ENCODE results near the gene RAB31.
"Not testable (repeated sequence)": the region's sequence is repeated elsewhere in the genome, so short reads cannot be mapped to it uniquely, and the experiment has no call there.

RAB31 gene

DNA sequence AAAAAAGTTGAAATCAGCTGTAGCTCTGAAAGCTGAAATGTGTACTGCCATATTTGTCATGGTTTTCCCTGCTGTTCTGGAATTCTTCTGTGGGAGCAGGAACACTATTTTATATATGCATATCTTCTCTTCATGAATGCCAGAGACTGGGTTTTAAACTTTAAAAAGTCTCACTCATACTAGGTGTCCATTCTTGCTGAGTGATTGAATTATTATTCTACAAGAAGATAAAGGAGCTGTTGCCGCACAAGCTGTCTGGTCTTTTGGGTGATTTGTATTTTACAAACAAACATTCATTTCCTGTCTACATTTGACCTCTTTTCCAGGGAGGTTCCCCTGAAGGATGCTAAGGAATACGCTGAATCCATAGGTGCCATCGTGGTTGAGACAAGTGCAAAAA is 137.2 kb downstream of the RAB31 start:
- FAIRE-seq: no peak

DNA sequence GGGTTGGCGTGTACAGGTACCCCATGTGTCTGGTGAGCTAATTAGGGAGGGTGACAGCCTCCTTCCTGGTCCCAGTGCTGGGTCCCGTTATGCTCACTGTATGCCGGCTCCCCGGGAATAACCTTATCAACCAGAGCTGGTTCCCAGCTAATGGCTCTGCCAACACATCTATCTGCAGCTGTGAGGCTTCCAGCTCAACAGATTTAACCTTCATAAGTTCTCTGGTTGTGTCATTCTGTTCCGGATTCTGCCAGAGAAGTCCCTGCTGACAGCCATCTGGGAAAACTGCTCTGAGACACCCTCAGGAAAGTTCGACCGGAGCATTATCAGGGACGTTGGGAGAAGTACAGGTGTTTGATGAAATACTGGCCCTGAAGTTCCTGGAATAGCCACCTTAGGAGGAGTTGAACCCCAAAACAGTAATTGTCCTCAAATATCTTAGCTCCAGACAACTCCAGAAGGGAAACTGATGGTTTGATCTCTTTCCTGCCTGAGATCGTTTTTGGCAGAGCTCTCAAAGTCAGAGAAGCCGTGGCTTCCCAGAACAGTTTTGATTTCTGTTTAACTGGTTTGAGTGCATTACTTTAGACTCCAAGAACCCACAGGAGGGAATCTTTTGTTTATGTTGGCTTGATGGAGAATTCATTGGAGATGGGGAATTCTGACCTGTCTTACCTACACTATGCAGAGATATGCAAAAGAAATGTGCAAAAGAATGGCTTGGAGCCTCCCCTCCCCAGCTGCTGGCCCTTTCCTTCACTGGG is 138.2 kb downstream of the RAB31 start:
- FAIRE-seq: no peak

DNA sequence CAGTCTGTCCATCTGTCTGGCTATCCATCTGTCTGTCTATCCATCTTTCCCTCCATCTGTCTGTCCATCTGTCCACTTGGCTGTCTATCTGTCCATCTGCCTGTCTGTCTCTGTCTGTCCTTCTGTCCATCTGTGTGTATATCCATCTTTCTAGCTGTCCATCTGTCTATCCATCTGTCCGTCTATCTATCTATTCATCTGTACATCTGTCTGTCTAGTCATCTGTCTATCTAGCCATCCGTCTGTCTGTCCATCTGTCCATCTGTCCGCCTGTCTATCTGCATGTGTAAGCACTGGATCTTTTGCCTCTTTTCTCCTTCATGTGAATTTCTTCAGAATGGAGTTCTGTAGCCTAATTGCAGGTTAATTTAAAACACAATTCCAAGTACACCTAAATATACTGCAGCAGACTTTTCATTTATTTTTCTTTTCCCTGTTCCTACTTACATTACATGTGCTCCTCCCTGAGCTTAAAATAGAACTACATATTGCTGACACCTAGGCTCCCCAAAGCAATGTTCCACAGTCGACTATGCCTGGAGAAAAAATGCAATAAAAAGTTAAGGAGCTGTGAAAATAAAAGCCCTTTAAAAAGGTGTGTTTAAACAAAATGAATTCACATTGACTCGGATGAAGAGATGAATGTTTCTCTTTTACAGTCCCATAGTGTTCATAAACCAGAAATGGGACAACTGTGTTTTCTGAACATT is 140.2 kb downstream of the RAB31 start:
- no peak for FAIRE-seq

DNA sequence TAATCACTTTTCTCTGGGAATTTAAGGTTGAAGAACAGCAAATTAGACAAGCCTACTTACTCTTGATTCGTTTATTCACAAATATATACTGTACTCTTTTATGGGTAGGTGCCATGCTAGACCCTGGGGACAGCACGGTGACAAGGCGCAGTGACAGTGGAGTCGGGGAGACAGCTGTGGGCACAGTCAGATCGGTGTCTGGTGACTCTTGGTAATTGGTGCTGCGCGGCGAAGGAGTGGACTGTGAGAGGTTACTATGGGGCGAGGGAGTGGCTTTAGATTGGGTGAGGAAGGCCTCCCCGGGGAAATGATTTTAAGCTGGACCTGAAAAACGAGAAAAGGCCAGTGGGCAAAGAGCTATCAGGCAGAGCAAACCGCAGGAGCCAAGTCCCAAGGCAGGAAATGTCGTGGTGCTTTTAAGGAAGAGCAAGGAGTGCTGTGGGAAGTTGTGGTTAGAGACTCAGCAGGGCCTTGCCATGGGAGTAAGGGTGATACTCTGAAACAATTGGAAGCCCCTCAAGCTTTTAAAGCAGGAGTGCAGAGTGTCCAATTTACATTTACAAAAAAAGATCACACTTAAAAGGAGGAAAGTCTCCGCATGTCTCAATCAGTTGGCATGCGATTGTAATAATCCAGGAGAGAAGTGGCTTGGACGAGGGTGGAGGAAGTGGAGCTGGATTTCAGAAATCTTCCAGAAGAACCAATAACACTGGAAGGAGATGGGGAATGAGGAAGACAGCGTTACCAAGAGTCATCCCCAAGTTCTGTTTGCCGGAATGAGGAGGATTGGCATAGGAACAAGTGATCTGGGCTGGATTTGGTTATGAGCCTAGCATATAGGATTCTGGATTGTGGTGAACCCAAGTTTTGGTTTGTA is 141.5 kb downstream of the RAB31 start:
- FAIRE-seq: no peak

DNA sequence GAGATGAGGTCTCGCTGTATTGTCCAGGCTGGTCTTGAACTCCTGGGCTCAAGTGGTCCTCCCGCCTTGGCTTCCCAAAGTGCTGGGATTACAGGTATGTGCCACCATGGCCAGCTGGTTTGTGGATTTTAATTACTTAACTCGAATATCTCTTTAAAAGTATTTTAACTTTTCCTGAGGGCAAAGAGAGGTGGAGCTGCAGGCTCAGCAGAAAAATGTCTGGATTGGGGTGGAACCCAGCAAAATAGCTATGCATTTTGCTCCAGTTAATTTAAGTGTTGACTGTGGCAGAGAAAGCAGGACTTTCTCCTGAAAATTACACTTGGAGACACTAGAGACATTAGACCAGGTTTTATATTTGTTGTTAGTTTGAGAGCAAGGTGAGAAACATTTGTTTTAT is 142.2 kb downstream of the RAB31 start:
- FAIRE-seq: no peak

DNA sequence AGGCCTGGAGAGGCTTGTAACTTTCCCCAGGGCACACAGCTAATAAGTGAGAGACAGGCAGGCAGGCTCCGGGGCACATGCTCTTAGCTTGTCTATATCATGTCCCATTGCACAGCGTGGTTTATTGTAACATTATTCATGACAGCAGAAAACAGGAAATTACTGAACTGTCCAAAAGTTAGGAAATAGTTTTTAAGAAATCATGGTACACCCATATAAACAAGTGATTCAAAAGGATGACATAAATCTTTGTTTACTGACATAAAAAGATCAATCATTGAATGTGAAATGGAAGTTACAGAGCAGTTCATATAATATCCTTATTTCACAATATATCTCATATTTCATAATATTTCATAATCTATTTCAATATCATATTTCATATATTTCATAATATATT is 143.4 kb downstream of the RAB31 start:
- no peak for FAIRE-seq

DNA sequence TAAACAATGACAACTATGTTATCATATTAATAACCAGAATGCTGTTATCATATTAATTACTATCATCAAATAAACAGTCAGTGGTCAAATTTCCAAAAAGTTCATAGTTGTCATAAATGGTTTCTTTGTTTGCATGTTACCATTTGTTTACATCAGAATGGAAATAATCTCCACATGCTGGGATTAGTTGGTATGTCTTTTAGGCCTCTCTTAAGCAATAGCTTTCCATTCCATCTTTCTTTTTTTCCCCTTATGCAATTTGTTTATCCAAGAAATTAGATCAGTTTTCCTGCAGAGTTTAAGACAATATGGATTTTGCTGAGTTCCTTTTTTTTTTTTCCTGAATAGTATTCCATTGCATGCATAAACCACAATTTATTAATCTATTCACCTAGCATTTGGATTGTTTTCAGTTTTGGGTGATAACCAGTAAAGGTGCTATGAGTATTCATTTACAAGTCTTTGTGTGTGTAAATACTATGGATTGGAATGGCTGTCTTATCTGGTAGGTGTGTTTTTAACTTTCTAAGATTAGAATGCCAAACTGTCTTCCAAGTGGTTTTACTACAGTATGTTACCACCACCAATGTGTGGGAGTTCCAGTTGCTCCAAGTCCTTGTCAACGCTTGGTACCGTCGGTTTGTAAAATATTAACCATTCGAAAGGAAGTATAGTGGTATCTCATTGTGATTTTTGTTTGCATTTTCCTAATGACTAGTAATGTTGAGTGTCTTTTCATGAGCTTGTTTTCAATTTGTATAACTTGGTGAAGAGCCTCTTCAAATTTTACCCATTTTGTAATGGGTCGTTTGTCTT is 144.4 kb downstream of the RAB31 start:
- FAIRE-seq: peak; percentile 4

DNA sequence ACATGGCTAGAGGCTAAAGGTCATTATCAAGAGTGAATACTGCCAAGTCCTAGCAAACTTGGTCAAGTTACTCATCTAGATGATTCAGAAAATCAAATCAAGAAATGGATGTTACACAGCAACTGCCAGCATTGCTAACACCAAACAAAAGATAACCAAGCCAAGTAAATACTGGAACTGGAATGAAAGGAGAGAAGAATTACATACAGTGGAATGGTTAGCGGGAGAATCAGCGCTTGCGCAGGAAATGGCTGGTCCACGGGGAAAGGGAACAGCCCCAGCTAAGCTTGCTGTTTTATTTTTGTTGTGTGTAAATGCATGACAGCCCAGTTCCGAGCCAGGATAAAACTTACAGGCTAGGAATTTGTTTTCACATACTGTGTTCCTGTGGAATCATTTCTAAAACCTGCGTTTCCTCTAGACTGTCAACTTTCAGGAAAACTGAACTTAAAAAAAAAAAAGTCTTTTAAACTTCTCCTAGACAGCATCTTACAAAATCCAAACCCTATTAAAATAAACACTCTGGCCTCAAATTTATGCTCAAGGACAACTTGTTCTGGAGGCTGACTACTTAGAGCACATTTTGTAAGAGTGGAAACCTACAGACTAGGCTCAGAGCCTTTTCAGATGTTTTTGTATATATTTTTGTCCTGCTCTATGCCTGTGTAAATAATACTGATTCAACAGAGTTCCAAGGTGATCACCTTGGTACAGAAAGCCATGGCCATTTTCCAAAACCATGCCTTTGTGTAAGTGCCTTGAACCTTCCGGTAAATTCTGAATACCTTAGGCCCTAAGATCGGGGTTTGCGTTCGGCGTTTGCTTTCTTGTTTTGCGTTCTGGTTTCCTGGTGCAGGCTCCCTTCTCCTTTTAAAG is 146.9 kb downstream of the RAB31 start:
- FAIRE-seq: peak; percentile 4

DNA sequence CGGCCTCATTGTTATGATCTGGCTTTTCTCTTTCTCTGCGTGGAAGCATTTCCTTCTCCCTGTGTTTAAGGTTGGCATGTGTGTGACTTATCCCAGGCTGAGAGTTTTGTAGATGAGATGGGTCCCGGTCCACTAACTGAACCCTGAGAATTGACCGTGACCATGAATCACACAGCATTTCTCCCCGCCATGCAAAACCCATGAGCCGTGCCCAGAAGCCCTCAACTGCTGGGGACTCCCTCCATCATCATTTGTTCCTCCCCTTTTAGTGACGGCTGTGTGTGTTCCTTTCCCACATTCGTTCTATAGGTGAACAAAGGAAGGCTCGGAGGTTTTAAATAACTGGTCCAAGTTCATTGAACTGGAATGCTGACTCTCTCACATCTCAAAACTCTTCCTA is 147.6 kb downstream of the RAB31 start:
- FAIRE-seq: no peak

DNA sequence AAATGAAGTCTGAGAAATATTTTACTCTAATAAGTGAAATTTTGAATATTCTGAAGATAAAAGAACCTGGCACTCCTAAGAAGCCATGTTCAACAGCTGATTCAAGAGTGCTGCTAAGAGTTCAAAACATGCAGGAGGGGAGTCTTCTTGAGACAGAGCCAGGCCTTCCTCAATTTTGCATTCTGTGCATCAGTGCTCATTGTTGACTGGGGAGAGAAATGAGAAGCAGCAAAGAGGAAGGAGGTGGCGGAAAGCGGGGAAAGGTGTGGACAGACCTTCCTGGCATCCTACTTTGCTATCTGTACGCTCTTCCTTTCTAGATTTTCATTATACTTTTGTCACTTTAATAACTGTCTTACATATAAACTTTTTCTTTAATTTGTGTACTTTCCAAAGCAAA is 148.0 kb downstream of the RAB31 start:
- FAIRE-seq: no peak

DNA sequence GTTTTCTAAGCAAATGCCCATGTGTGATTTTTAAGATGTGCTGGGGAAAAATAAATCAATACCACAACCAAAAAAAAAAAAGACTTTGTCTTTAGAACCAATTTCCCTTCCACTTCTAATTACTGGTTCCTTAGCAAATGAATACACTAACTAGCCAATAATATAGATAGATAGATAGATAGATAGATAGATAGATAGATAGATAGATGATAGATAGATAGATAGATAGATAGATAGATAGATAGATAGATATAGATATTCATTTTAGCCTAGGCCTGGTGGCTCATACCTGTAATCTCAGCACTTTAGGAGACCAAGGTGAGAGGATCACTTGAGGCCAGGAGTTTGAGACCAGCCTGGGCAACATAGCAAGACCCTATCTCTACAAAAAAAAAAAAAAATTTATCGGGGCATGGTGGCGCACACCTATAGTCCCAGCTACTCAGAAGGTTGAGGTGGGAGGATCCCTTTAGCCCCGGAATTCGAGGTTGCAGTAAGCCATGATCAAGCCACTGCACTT is 149.4 kb downstream of the RAB31 start:
- not testable (repeated sequence) for FAIRE-seq

DNA sequence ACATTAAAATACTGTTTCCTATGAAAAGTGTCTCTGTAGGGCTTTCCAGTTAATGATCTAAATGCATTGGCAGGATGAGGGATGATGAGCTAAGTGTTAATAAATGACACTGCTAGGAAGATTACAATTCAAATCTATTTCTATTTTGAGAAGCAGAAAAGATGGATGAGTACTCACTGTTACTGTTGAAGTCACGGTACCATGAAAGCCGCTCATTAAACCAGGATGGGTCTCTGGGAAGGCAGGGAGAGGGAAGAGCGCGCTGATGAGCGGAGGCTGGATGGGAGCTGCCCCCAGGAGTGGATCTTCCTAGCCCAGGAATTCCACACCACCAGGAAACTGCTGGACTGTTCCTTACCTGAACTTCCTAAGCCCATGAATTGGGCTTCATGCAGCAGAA is 150.5 kb downstream of the RAB31 start:
- FAIRE-seq: no peak

DNA sequence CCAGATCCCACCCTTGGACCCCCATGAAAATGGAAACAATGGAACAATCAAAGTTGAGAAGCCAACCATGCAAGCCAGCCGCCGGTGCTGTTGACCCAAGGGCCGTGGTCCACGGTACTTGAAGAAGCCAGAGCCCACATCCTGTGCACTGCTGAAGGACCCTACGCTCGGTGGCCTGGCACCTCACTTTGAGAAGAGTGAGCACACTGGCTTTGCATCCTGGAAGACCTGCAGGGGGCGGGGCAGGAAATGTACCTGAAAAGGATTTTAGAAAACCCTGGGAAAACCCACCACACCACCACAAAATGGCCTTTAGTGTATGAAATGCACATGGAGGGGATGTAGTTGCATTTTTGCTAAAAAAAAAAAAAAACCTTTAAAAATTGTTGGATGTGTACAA is 151.1 kb downstream of the RAB31 start:
- no peak for FAIRE-seq

DNA sequence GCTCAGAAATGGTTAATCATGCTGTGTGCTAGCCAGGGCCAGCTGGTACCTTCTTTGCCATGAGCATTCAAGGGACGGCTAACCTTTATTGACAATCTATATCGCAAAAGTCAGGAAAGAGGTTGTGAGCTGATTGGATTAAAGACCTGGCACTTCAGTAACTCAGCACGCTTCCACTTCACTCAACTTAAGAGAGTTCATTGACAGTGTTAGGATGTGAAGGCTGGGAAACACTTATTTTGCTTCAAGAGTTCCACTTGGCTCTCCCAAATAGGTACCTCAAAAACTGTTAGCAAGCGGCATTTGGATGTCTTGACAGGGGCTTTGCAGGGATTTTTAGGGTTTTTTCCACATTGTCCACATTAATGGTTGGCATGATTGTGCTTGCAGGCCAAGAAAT is 152.6 kb downstream of the RAB31 start:
- no peak for FAIRE-seq

DNA sequence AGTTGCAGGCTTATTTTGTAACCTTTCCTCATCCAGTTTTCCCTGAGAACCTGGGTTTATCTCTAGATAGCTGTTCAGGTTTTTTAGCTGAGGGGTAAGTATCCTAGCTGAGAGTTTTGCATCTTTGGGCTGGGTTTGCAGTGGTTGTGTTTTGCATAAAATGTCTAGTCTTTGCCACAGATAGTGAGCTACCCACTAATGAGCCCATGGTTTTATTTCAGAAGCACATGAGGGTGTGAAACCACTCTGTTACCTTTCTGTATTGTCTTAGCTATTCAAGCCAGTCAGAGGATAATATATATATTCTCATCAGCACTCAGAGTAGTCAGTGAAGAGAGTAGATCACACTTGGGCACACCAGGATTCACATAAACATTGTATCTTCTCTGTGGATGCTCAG is 153.1 kb downstream of the RAB31 start:
- FAIRE-seq: no peak

DNA sequence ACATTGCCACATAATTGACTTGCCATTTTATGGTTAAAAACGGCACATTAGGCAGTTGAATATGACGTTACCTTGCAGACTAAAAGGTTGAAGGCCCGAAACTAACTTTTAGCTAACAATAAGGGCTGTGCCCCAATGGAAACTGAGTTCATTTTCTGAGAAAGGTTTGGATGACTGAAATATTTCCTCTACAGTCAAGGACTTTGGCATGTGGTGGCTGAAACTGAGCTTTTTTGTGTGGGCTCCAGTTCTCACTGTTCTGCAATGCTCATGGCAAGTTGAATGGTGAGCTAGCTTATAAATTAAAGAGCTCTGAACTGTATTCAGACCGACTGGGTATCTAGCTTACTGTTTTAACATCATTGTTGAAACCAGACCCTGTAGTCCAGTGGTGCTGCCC is 153.8 kb downstream of the RAB31 start:
- no peak for FAIRE-seq

DNA sequence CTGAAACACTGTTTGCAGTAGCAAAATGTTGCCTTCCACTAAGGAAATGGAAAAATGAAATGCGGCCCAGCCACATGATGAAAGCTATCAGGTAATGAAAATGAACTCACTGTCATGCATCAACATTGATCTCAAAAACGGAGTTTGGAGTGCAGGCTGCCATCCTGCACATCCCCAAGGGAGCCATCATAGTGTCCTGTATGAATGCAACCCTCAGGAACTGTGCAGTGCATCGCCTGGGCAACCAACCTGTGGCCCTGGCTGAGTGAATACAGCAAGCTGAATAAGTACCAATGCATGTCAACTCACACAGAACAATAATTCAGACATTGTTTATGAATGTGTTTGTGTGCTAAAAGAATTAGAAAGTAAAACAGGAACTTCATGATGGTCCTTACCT is 154.6 kb downstream of the RAB31 start:
- FAIRE-seq: no peak

DNA sequence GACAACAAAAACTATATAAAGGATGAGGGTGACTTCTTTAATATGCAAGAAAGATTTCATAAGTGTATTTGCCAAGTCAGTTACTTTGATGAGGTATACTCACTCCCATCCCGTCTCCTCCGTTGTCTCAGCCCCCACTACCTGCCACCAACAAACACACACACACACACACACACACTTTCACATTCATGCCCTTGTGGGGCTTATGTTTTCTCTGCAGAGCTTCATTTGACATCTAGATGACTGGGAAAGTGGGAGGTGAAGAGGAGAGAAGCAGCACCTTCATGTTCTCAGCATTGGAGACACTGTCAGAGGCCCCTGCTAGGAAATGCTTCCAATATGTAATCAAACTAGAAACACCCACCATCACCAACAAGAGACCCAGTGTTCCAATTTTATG is 155.2 kb downstream of the RAB31 start:
- no peak for FAIRE-seq

DNA sequence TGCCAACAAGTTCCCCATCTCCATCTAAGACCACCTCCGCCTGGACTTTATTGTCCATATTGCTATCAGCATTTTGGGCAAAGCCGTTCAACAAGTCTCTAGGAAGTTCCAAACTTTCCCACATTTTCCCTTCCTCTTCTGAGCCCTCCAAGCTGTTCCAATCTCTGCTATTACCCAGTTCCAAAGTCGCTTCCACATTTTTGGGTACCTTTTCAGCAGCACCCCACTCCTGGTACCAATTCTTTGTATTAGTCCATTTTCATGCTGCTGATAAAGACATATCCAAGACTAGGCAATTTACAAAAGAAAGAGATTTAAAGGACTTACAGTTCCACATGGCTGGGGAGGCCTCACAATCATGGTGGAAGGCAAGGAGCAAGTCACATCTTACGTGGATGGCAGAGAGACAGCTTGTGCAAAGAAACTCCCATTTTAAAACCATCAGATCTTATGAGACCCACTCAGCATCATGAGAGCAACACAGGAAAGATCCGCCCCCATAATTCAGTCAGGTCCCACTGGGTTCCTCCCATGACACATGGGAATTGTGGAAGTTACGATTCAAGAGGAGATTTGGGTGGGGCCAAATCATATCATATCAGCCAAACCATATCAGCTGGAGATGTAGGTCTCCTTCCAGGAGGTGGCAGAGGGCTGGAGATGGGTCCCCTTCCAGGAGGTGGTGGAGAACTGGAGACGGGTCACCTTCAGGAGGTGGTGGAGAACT is 157.8 kb downstream of the RAB31 start:
- FAIRE-seq: no peak

DNA sequence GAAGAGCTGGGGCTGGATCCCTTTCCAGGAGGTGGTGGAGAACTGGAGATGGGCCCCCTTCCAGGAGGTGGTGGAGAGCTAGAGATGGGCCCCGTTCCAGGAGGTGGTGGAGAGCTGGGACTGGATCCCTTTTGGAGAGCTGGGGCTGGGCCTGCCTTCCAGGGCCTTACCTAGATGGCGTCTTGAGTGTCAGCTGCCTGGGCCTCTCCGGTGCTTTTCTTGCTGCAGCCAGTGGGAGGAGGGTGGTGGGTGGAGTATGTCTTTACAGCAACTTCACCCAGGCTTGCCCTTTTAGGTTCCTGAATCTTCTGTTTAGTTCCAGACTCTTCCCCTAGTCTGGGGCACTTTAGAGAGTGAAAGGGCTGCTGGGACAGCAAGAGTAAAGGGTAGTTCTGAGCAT is 158.5 kb downstream of the RAB31 start:
- no peak for FAIRE-seq
